HG03108 (cell line): ENCODE results near the gene AXIN2.

Experiments used
- ATAC-seq: cut with Tn5 transposase; IDR thresholded peaks from one replicate; pipeline ENCODE4 v1.9.1; 2021; ENCODE audit warnings: moderate library complexity; ENCODE audit not compliant: unreplicated experiment

Gene AXIN2

GRCh38 chr17:65584604-65585521 is 23.4 kb upstream of the AXIN2 start:
- no peak for ATAC-seq

- no peak for ATAC-seq
These were observed 22.6 kb upstream of the AXIN2 start for GRCh38 chr17:65583921-65584603.

GRCh38 chr17:65576939-65577338 is 15.5 kb upstream of the AXIN2 start:
- no peak for ATAC-seq

- no peak for ATAC-seq
These were observed 11.8 kb upstream of the AXIN2 start for GRCh38 chr17:65573282-65573602.

GRCh38 chr17:65572581-65573281 is 11.3 kb upstream of the AXIN2 start:
- ATAC-seq, result no peak

GRCh38 chr17:65572186-65572580 is 10.7 kb upstream of the AXIN2 start:
- no peak for ATAC-seq

GRCh38 chr17:65568918-65569317 is 7.5 kb upstream of the AXIN2 start:
- no peak for ATAC-seq

GRCh38 chr17:65567566-65567965 is 6.1 kb upstream of the AXIN2 start:
- ATAC-seq, result no peak

GRCh38 chr17:65565559-65565958 is 4.1 kb upstream of the AXIN2 start:
- no peak for ATAC-seq

GRCh38 chr17:65564793-65565192 is 3.3 kb upstream of the AXIN2 start:
- ATAC-seq, result no peak

- no peak for ATAC-seq
These were observed 721 bp upstream of the AXIN2 start for GRCh38 chr17:65562206-65562531.

- ATAC-seq, result no peak
These were observed 608 bp downstream of the AXIN2 start for GRCh38 chr17:65560628-65561451.

GRCh38 chr17:65559804-65560627 is 1.4 kb downstream of the AXIN2 start:
- ATAC-seq, result no peak

- no peak for ATAC-seq
These were observed 2.0 kb downstream of the AXIN2 start for GRCh38 chr17:65559461-65559803.

GRCh38 chr17:65558683-65559460 is 2.6 kb downstream of the AXIN2 start:
- no peak for ATAC-seq

- no peak for ATAC-seq
These were observed 3.2 kb downstream of the AXIN2 start for GRCh38 chr17:65558311-65558682.

- ATAC-seq, result no peak
These were observed 3.8 kb downstream of the AXIN2 start for GRCh38 chr17:65557349-65558310.

GRCh38 chr17:65556910-65557348 is 4.5 kb downstream of the AXIN2 start:
- ATAC-seq, result no peak
